GM18909 (cell line): ENCODE measurements around the gene PPFIA3.

ENCODE experiments used
- ATAC-seq: cut with Tn5 transposase; IDR thresholded peaks from one replicate; pipeline ENCODE4 v1.9.1; 2021; ENCODE audit warnings: mild to moderate bottlenecking; ENCODE audit not compliant: unreplicated experiment, poor library complexity

The PPFIA3 gene

GRCh38 chr19:49148044-49148682 lies 28.8 kb downstream of the PPFIA3 start:
- no peak for ATAC-seq

DNA sequence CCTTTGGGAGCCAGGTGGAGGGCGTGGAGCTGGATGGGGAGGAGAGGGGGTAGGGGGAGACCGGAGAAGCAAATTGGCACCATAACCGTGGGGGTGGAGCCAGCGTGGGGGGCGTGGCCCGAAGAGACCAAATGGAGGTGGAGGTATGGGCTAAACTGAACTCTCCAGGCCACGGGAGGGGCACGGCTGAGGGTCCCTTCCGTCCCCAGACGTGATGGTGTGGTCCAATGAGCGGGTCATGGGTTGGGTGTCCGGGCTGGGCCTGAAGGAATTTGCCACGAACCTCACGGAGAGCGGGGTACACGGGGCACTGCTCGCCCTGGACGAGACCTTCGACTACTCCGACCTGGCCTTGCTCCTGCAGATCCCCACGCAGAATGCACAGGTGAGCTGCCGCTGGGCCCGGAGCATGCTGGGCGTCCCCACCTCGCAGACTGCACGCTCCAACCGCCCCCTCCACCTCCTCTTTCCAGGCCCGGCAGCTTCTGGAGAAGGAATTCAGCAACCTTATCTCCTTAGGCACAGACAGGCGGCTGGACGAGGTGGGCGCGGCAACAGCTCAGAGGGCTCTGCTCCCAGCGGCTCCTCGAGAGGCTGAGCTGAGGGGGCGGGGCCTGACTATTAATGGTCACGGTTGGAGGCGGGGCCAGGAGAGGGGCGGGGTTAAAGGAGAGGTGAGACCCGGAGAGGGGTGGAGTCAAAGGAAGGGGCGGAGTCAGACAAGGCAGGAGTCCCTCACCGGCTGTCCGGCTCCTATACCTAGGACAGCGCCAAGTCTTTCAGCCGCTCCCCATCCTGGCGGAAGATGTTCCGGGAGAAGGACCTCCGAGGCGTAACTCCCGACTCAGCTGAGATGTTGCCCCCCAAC lies 29.7 kb downstream of the PPFIA3 start:
- no peak for ATAC-seq

DNA sequence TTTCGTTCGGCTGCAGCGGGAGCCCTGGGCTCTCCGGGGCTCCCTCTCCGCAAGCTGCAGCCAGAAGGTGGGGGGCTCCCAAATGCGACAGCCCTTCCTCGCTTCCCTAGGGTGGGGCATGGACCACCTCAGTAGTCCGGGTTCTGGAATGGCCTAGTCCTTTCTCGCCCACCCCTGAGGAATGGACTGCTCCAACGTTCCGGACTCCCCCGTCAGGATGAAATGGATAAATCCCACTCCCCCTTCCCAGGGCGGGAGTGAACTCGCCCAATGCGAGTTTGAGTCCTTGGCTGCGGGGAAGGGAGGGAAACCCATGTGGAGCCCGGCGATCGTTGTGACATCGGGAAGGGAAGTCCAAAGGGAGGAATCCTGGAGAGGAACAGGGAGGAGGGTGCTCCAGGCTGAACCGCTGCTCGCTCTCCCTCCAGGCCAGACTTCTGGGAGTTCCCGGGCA lies 30.3 kb downstream of the PPFIA3 start:
- no peak for ATAC-seq

DNA sequence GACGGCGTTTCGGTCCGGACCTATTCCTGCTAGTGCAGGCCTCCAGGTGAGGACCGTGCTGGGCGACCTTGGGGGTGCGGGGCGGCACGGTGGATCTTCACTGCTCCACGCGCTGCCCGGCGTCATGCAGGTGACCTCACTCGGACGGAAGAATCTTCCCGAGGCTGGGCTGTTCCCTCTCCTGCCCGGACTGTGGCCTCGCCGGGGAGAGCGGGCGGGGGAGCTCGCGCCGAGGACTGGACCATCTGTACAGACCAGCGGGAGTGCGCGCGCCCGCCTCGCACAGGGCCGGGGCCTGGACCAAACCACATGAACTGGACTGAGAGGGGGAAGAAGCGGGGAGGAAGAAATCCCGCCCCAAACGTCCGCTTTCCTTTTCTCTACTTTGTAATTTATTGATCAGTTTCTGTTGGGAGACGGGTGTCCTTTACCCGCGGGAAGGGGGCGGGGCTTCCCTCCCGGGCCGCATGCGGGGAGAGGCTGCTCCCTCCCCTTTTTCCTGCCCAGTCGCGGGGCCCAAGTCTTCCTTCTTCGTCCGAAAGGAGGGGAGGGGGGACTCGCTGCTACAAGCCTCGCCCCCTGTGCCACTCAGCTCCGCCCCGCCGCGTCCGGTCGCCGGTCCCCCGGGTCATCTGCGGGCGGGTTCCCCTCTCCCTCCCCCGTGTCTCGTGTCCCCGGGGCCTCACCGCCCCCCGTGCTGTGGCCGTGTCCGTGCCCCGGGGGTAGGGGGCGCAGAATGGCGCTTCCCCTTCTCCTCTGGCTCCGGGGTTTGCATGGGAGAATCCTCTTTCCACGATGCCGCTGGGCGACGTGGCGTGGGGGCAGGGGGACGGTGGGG lies 31.0 kb downstream of the PPFIA3 start:
- ATAC-seq, result no peak

GRCh38 chr19:49150944-49151243 lies 31.6 kb downstream of the PPFIA3 start:
- ATAC-seq, result no peak

DNA sequence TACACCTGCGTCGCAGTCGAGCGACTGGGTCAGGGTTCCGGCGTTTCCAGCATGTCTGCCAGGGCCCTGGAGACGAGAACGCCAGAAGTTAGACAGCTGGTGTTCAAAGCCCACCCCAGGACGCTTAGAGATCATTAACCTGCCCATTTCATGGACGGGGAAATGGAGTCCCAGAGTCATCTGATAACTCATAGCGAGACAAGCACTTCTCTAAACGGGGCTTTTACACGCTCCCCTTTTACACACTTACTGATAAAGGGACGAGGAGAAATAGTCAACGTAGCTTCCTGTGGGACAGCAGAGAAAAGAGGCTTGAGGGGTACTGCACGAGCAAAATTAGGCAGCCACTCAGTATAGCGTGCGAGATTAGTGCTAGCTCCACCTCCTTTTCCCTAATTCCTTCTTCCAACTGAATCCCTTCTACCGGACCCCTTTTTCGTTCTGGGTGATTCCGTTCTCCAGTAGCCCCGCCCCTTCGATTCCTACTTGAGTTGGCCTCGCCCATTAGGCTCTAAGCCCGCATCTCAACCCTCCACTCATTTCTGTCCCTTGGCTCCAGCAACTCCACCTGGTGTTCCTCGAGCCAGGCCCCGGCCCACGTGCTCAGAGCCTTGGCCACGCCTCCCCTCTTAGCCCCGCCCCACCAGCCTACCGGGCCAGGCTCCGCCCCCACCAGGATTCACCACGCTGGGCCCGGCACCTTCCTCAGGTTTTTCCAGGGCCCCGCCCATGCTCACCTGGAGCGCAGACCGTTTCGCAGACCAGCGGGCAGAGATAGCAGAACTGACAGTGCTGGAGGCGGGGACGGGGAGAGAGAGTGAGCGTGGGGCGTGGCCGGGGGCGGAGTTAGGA lies 32.1 kb downstream of the PPFIA3 start:
- no peak for ATAC-seq

- ATAC-seq, result no peak
Observed at GRCh38 chr19:49152119-49152550, 32.8 kb downstream of the PPFIA3 start.

GRCh38 chr19:49153167-49153809 lies 33.9 kb downstream of the PPFIA3 start:
- no peak for ATAC-seq

- no peak for ATAC-seq
Observed at GRCh38 chr19:49154279-49154678, 34.9 kb downstream of the PPFIA3 start.

DNA sequence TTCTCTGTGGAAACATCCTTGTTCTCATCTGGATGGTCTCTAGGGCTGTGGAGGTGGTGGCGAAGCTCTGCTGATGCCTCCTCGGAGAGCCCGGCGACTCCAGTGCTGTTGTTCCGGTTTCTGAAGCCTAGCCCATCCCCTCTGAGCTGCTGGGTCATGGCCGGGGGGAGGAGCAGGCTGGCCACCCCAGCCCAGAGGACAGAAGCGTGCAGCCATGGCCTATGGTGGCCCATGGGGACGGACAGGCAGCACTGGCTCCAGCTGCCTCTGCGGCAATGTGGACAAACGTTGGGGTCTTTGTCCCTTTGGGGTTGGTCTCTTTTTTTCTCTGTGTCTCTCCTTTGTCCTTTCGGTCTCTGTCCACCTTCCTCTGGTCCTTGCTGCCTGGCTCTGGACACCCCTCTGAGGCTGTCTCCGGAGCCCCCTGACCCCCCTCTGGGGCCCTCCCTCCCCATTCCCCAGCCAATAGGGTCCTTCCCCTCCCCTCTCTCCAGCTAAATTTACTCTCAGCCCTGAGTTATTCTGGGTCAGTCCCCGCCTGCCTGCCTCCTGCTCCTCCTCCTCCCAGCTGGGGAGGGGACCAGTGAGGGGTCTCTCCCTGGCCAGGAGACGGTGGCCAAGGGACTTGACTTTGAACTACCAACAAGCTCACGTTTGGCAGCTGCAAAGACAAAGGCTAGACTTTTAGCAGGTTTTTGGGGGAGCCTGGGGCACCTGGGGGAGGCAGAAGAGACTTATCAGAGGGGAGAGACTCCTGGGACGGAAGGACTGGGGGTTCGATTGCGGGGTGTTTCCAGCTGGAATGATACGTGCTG lies 35.9 kb downstream of the PPFIA3 start, which contains the start of gene HRC:
HRC (minus strand) TSS at position 392 of the 815 bp plus-strand sequence; CDS start at position 233, 159 bp downstream.
- no peak for ATAC-seq

- no peak for ATAC-seq
Observed at GRCh38 chr19:49155820-49156346, 36.5 kb downstream of the PPFIA3 start.

GRCh38 chr19:49157445-49158224 lies 38.3 kb downstream of the PPFIA3 start, which contains the start of gene TRPM4:
Gene TRPM4, plus strand, starts transcription at chr19:49157792. Its CDS starts 75 bp downstream, at chr19:49157867.
- no peak for ATAC-seq

- ATAC-seq, result no peak
Observed at GRCh38 chr19:49160450-49161189, 41.3 kb downstream of the PPFIA3 start.

- no peak for ATAC-seq
Observed at GRCh38 chr19:49161987-49162386, 42.6 kb downstream of the PPFIA3 start.

DNA sequence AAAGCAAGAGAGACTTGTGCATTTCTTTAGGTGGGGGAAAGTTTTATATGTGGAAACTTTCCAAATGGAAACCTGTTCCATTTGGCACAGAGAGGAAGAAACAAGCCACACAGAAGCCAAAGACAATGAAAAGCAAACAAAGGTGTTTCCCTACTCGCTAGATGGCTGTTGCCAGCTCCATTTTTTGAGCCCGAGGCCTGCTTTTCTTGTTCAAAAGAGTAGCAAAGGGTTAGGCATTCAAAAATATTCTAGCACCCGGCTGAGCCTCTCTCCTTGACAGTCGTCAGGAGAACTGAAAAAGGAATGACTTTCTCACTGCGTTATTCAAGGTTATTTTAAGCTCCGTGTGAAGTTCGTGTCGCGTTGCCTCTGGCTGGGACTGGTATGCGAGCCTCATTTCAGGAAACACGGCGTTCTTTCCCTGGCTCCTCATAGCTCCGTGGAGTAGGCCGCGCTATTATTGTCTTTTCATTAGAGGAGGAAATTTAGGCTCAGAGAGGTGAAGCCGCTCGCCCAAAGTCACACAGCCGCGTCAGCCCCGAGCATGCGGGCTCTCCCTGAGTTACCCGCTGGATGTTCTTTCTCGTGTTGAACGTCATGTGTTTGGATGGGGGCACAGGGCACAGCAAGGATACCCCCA lies 45.9 kb downstream of the PPFIA3 start:
- ATAC-seq, result no peak

DNA sequence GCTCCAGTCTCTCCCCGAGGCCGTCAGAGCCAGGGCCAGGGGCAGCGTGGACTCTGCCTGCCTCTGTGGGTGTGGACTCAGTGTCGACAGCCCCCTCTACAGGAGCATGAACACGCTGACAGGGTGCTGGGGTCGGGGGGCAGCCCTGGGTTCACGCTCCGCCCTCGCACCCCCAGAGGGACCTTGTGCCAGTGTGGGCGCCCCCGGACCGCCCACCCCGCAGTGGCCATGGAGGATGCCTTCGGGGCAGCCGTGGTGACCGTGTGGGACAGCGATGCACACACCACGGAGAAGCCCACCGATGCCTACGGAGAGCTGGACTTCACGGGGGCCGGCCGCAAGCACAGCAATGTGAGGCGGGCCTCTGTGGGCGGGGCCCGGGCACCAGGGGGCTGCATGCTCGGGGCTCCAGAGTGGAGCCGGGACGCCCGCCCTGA lies 46.5 kb downstream of the PPFIA3 start:
- no peak for ATAC-seq
